Motor neuron (in vitro differentiated cells): Measurements from ENCODE around the gene NR6A1. TPM values are rescaled to one million over a fixed set of nuclear protein-coding genes. Genes with fewer than 3 reads are reported as not detected.

ENCODE experiments used
- ATAC-seq, 8 experiments: fragments of 200-7000 bp; cut with Tn5 transposase; replicated peaks in 6 of 8; 2 replicates each; pipeline ENCODE4 v1.8.0; 2021; ENCODE audit warnings: mild to moderate bottlenecking in 8 of 8, moderate library complexity in 8 of 8
- H3K27ac ChIP-seq, 2 donors: fragments of 250-450 bp; sonication (Bioruptor Pico); 2 replicates each; pipeline ENCODE4 v1.9.0; 2021; ENCODE audit warnings: antibody characterized with exemption in 2 of 2, mild to moderate bottlenecking in 2 of 2, moderate library complexity in 1 of 2
- H3K4me1 ChIP-seq, 2 donors: fragments of 250-450 bp; sonication (Bioruptor Pico); replicated peaks in 1 of 2; 2 replicates each; pipeline ENCODE4 v1.6.1; 2021; ENCODE audit warnings: antibody characterized with exemption in 2 of 2, mild to moderate bottlenecking in 2 of 2, moderate library complexity in 1 of 2
- H3K4me3 ChIP-seq, 5 donors: fragments of 250-450 bp; sonication (Bioruptor Pico); 2 replicates each; pipeline ENCODE4 v1.9.0; 2021; ENCODE audit warnings: antibody characterized with exemption in 5 of 5, mild to moderate bottlenecking in 5 of 5, moderate library complexity in 4 of 5
- WGBS, 10 experiments: fragments of 450-650 bp; shearing (Covaris generic); methylation state at CpG; one replicate each; pipeline ENCODE4 v1.0.0; 2022; 5-methylcytosine and 5-hydroxymethylcytosine counted together
- in situ Hi-C, 9 experiments: fragments of 400-800 bp; cut with MboI; loops; one replicate each; pipeline ENCODE4 v1.15.0; 2021; ENCODE audit warnings: low sequenced_read_pairs in 9 of 9, low pct_unique_long_range_greater_than_20kb in 2 of 9; ENCODE audit not compliant: unreplicated experiment in 9 of 9
- total RNA-seq, 8 experiments: library from RNA; unstranded; fragments of 300-600 nt; gene quantifications; 2 replicates each; pipeline versions ENCODE4 v1.2.3 to v1.2.4, GENCODE V29; 2022

The NR6A1 gene
- total RNA-seq, 8 experiments from 2014 or later = 0.46 to 29.0 (median 3.7) TPM

- WGBS, 10 experiments = 43 to 83% (median 69%) methylated on average over 1 to 5 of the region's 6 CpGs; no CpG with 5 or more reads in 4 of the 10 experiments
- no peak overlapping the region for H3K4me3 ChIP-seq
- ATAC-seq = no peak
- peaks cover 28 to 31% of the 10 kb centered on the region in 2 donors for H3K4me1 ChIP-seq
- in situ Hi-C loops = no loop called here
- no peak overlapping the region for H3K27ac ChIP-seq
Measured at GRCh38 chr9:124498040-124498439, 273.1 kb downstream of the NR6A1 start.

GRCh38 chr9:124497441-124497840 is 273.7 kb downstream of the NR6A1 start:
- Histone ChIP-seq H3K4me1 (peaks cover 26 to 31% of the 10 kb centered on the region in 2 donors), H3K27ac (no peak overlapping the region), H3K4me3 (no peak overlapping the region)
- in situ Hi-C loops = no loop called here
- no peak for ATAC-seq
- whole genome bisulfite sequencing, 10 experiments = 90 to 100% (median 100%) methylated on average over 1 to 5 of the region's 8 CpGs; no CpG with 5 or more reads in 5 of the 10 experiments

- 36 to 40% methylated on average over 1 to 8 of the region's 15 CpGs; no CpG with 5 or more reads in 8 of the 10 experiments for WGBS, 10 experiments
Measured at GRCh38 chr9:124496463-124496862, 274.6 kb downstream of the NR6A1 start.

DNA sequence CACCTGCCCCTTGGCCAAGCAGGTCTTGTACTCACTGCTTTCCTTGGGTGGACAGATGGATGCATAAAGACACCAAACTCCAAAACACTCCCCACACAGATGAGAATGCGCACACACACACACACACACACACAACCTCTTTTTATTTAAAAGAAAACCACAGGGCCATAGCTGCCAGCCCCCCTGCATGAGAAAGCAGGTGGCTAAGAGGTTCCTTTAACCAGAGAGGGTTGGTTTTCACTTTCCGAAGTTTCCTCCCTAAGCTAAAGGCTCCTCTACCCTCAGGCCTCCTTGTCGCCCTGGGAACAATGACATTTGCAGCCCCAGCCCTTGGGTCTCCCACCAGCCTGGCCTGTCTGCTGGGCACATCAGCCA is 275.0 kb downstream of the NR6A1 start:
- no peak for ATAC-seq
- H3K4me1 ChIP-seq = peaks cover 31 to 35% of the 10 kb centered on the region in 2 donors
- no peak overlapping the region for H3K27ac ChIP-seq
- in situ Hi-C loops = no loop called here
- WGBS, 10 experiments = 20 to 53% (median 40%) methylated on average over 1 to 3 of the region's 3 CpGs; no CpG with 5 or more reads in 7 of the 10 experiments
- no peak overlapping the region for H3K4me3 ChIP-seq

More at GRCh38 chr9:124496463-124496862, 274.6 kb downstream of the NR6A1 start:
- Histone ChIP-seq H3K4me1 (peaks cover 27 to 33% of the 10 kb centered on the region in 2 donors), H3K27ac (peak overlapping the region in 1 of 2 donors; percentile 2), H3K4me3 (no peak overlapping the region)
- in situ Hi-C loops = no loop called here
- ATAC-seq = peak in 5 of 8 experiments; percentile 93 to 96 (median 94)

GRCh38 chr9:124495126-124496074 is 275.7 kb downstream of the NR6A1 start:
- WGBS, 10 experiments = 20 to 100% (median 87%) methylated on average over 1 to 10 of the region's 31 CpGs; no CpG with 5 or more reads in 3 of the 10 experiments
- peaks cover 38 to 42% of the 10 kb centered on the region in 2 donors for H3K4me1 ChIP-seq
- no peak overlapping the region for H3K4me3 ChIP-seq
- H3K27ac ChIP-seq = no peak overlapping the region
- in situ Hi-C loops = no loop called here
- no peak for ATAC-seq

DNA sequence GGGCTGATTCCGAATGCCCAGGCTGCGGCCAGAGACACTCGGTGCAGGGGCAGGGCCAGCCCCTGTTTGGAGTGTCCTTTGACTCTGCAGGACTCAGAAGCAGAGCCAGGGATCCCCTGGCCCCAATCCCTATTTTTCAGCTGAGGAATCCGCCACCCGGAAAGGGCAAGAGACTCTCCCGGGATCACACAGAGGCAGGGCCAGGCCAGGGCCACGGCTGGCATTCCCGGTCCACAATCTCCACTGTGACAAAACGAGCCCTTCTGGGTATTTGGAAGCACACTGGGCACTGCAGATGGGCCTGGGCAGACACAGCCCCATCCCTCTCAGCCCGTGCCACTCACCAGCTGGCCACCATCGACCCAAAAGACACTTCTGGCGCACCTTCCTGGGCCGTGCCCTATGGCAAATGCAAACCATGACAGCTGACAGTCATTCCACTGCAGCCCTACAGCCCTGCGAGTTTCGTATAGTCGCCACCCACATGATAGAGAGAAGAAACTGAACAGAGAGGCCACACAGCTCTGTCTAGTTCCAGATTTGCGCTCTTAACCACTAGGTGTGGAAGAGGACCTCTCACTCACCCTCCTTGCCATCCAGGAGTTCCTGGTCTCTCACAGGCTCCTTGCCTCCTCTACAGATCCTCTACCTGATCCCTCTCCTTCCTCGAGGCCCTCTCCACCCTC is 277.2 kb downstream of the NR6A1 start:
- H3K4me1 ChIP-seq = peaks cover 41 to 43% of the 10 kb centered on the region in 2 donors
- H3K27ac ChIP-seq = no peak overlapping the region
- WGBS, 10 experiments = 20 to 97% (median 64%) methylated on average over 2 to 6 of the region's 18 CpGs; no CpG with 5 or more reads in 3 of the 10 experiments
- no peak overlapping the region for H3K4me3 ChIP-seq
- ATAC-seq = no peak
- in situ Hi-C loops = no loop called here

- in situ Hi-C loops = no loop called here
- no peak for ATAC-seq
- Histone ChIP-seq H3K4me1 (peaks cover 41 to 43% of the 10 kb centered on the region in 2 donors), H3K4me3 (no peak overlapping the region), H3K27ac (no peak overlapping the region)
- WGBS, 10 experiments = 67 to 100% (median 100%) methylated on average over 1 to 2 of the region's 4 CpGs; no CpG with 5 or more reads in 6 of the 10 experiments
Measured at GRCh38 chr9:124493218-124493617, 277.9 kb downstream of the NR6A1 start.

GRCh38 chr9:124492818-124493217 is 278.3 kb downstream of the NR6A1 start:
- no peak for ATAC-seq
- 89% methylated on average over 3 of the region's 19 CpGs; no CpG with 5 or more reads in 9 of the 10 experiments for WGBS, 10 experiments
- in situ Hi-C loops = no loop called here
- H3K27ac ChIP-seq = no peak overlapping the region
- peaks cover 41 to 43% of the 10 kb centered on the region in 2 donors for H3K4me1 ChIP-seq
- H3K4me3 ChIP-seq = no peak overlapping the region

- peak in 2 of 8 experiments; percentile 1 to 9 for ATAC-seq
- Histone ChIP-seq H3K4me1 (peaks cover 37 to 39% of the 10 kb centered on the region in 2 donors), H3K27ac (no peak overlapping the region), H3K4me3 (no peak overlapping the region)
- in situ Hi-C loops = no loop called here
- 47 to 100% methylated on average over 1 to 3 of the region's 32 CpGs; no CpG with 5 or more reads in 8 of the 10 experiments for WGBS, 10 experiments
Measured at GRCh38 chr9:124491049-124491975, 279.8 kb downstream of the NR6A1 start.

- Histone ChIP-seq H3K4me3 (no peak overlapping the region), H3K27ac (no peak overlapping the region), H3K4me1 (peaks cover 26 to 29% of the 10 kb centered on the region in 2 donors)
- 20 to 80% (median 60%) methylated on average over 1 of the region's 2 CpGs; no CpG with 5 or more reads in 5 of the 10 experiments for WGBS, 10 experiments
- no peak for ATAC-seq
- in situ Hi-C loops = no loop called here
Measured at GRCh38 chr9:124490004-124490403, 281.1 kb downstream of the NR6A1 start.

DNA sequence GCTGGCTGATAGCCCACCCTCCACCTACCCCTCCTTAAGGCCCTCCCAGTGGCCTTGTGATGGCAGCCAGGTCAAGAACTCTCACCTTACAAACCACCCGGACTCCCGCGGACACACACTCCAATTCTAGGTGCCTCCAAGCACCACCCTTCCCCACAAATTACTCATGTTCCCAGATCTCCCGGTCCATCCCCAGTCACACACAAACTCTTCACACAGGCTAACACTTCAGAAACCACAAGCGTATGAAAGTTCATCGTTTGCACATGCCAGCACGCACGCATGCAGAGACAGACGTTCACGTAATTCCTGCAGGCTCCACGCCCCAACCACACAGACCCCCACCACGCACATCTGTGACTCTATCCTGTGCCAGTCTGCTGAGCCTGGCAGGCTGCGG is 281.9 kb downstream of the NR6A1 start:
- in situ Hi-C loops = no loop called here

DNA sequence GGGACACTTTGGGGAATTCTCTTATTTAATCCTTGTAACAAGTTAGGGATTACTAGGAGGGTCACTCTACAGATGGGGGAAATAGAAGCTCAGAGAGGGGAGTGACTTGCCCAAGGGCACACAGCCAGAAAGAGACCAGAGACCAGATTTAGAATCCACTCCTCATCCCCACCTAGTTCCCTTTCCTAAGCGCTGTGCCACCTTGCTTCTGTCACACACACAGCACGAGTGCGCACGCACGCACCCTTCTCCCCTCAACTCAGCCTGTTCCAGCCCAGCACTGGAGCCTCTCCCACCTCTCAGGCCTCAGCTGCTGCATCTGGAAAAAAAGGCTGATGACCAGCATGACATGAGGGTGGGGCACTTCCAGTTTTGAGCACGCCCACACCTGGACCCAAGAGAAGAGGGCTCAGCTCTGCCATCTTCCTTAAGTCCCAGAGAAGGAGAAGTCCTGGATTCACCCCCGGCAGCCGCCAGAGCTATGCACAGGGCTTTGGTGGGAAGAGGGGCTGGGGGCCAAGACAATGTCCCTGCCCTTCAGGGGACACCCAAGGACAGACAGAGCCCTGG is 282.4 kb downstream of the NR6A1 start:
- peak in 1 of 8 experiments; percentile 28 for ATAC-seq
- H3K4me3 ChIP-seq = no peak overlapping the region
- peaks cover 21 to 29% of the 10 kb centered on the region in 2 donors for H3K4me1 ChIP-seq
- in situ Hi-C loops = no loop called here
- WGBS, 10 experiments = 85 to 100% (median 94%) methylated on average over 1 to 6 of the region's 8 CpGs; no CpG with 5 or more reads in 5 of the 10 experiments
- no peak overlapping the region for H3K27ac ChIP-seq

More for the DNA sequence above, 281.9 kb downstream of the NR6A1 start:
- Histone ChIP-seq H3K4me3 (no peak overlapping the region), H3K4me1 (peaks cover 21 to 29% of the 10 kb centered on the region in 2 donors), H3K27ac (no peak overlapping the region)
- ATAC-seq = peak in 1 of 8 experiments; percentile 45
- 8 to 100% (median 87%) methylated on average over 1 to 9 of the region's 13 CpGs; no CpG with 5 or more reads in 7 of the 10 experiments for WGBS, 10 experiments
